ENCODE measurements around the gene PRADC1.

The PRADC1 gene

DNA sequence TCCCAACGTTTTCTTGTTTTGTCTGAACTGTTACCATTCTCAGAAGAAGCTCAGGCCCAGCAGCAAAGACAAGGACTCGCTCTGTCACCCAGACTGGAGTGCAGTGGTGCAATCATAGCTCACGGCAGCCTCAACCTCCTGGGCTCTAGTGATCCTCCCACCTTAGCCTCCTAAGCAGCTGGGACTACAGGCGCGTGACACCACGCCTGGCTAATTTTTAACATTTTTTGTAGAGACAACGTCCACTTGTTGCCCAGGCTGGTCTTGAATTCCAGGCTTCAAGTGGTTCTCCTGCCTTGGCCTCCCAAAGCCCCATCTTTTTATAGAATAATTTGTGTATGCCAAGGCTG, 21.0 kb downstream of the PRADC1 start:
- peaks cover 13 to 16% of the 10 kb centered on the region in 2 experiments for H3K4me1 ChIP-seq (ENCODE audit: control insufficient read depth in 1 of 2, insufficient read depth in 1 of 2, low read depth in 1 of 2, low read length in 1 of 2)
- H3K27ac ChIP-seq, result no peak overlapping the region
- TF ChIP-seq, protein P1, sequence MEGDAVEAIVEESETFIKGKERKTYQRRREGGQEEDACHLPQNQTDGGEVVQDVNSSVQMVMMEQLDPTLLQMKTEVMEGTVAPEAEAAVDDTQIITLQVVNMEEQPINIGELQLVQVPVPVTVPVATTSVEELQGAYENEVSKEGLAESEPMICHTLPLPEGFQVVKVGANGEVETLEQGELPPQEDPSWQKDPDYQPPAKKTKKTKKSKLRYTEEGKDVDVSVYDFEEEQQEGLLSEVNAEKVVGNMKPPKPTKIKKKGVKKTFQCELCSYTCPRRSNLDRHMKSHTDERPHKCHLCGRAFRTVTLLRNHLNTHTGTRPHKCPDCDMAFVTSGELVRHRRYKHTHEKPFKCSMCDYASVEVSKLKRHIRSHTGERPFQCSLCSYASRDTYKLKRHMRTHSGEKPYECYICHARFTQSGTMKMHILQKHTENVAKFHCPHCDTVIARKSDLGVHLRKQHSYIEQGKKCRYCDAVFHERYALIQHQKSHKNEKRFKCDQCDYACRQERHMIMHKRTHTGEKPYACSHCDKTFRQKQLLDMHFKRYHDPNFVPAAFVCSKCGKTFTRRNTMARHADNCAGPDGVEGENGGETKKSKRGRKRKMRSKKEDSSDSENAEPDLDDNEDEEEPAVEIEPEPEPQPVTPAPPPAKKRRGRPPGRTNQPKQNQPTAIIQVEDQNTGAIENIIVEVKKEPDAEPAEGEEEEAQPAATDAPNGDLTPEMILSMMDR (IDR thresholded peaks at IDR 0.05), result no peak
- peaks cover 26% of the 10 kb centered on the region for H3K27me3 ChIP-seq
- H3K9me3 ChIP-seq, result no peaks in the 10 kb centered on the region
- no peak overlapping the region for H3K4me3 ChIP-seq (ENCODE audit: low read depth in 1 of 2, low read length in 1 of 2)
- no peaks in the 10 kb centered on the region for H3K36me3 ChIP-seq

DNA sequence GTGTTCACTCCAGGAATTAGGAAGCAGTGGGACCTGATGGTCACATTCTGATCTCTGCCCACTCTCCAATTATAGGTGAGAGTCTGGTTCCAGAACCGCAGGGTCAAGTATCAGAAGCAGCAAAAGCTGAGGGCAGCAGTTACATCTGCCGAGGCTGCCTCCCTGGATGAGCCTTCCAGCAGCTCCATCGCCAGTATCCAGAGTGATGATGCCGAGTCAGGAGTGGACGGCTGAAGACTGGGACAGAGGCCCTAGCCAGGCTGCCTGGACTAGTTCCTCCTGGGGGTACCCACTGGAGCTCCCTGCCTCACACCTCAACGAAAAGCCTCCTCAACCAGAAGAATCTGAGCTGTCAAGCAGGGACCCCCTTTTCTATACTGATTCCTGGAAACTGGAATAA, 22.3 kb downstream of the PRADC1 start:
- Histone ChIP-seq H3K4me1 (ENCODE audit: control insufficient read depth in 1 of 2, insufficient read depth in 1 of 2, low read depth in 1 of 2, low read length in 1 of 2) (peaks cover 13 to 16% of the 10 kb centered on the region in 2 experiments), H3K4me3 (ENCODE audit: low read depth in 1 of 2, low read length in 1 of 2) (no peak overlapping the region), H3K9me3 (no peaks in the 10 kb centered on the region), H3K27ac (no peak overlapping the region), H3K27me3 (peaks cover 40% of the 10 kb centered on the region), H3K36me3 (no peaks in the 10 kb centered on the region)
- TF ChIP-seq, protein P1 (IDR thresholded peaks at IDR 0.05), result no peak

DNA sequence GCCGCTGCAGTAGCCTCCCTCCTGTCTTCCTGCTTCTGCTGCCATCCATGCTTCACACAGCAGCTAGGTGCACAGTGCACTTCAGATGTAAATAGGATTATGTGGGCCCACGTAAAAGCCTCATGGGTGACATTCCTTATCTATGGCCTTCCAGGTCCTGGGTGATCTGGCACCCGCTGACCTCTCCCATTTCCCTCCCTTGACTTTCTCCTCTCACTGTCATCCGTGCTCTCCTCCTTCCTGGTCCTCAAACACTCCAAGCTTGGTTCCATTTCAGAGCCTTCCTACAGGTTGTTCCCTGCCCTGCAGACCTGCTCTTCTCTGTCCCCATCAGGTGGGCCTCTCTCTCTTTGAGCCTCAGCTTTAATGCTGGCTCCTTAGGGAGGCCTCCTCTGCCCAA, 23.0 kb downstream of the PRADC1 start:
- Histone ChIP-seq H3K4me3 (ENCODE audit: low read depth in 1 of 2, low read length in 1 of 2) (no peak overlapping the region), H3K9me3 (no peaks in the 10 kb centered on the region), H3K27me3 (peaks cover 46% of the 10 kb centered on the region), H3K4me1 (ENCODE audit: control insufficient read depth in 1 of 2, insufficient read depth in 1 of 2, low read depth in 1 of 2, low read length in 1 of 2) (peaks cover 13 to 16% of the 10 kb centered on the region in 2 experiments), H3K27ac (no peak overlapping the region), H3K36me3 (no peaks in the 10 kb centered on the region)
- TF ChIP-seq, protein P1 (IDR thresholded peaks at IDR 0.05), result no peak

DNA sequence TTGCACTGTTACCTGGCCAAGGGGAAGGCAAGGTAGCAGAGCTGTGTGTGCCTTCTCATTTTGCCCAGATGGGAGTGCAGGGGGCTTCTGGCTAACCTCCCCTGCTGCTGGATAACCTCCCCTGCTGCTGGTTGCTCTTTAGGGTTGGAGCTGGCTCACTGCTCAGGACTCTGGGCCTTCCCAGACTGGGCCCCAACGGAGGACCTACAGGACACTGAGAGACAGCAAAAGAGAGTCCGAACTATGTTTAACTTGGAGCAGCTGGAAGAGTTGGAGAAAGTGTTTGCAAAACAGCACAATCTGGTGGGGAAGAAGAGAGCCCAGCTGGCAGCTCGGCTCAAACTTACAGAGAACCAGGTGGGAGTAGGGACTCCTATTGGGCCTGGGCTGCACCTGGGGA, 24.8 kb downstream of the PRADC1 start:
- Histone ChIP-seq H3K27ac (no peak overlapping the region), H3K4me3 (ENCODE audit: low read depth in 1 of 2, low read length in 1 of 2) (no peak overlapping the region), H3K36me3 (no peaks in the 10 kb centered on the region), H3K9me3 (no peaks in the 10 kb centered on the region), H3K27me3 (peaks cover 64% of the 10 kb centered on the region), H3K4me1 (ENCODE audit: control insufficient read depth in 1 of 2, insufficient read depth in 1 of 2, low read depth in 1 of 2, low read length in 1 of 2) (peaks cover 0 to 6% of the 10 kb centered on the region in 2 experiments)
- TF ChIP-seq, protein P1 (IDR thresholded peaks at IDR 0.05), result no peak

DNA sequence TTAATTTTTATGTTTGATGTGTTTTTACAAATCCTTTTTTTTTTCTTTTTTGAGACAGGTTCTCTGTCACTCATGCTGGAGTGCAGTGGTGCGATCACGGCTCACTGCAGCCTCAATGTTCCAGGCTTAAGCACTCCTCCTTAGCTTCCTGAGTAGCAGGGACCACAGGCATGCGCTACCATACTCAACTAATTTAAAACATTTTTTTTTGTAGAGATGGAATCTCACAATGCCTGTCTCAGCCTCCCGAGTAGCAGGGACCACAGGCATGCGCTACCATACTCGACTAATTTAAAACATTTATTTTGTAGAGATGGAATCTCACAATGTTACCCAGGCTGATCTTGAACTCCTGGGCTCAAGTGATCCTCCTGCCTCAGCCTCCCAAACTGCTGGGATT, 27.4 kb downstream of the PRADC1 start:
- Histone ChIP-seq H3K36me3 (no peaks in the 10 kb centered on the region), H3K4me3 (ENCODE audit: low read depth in 1 of 2, low read length in 1 of 2) (no peak overlapping the region), H3K9me3 (no peaks in the 10 kb centered on the region), H3K27me3 (peaks cover 91% of the 10 kb centered on the region), H3K27ac (no peak overlapping the region), H3K4me1 (ENCODE audit: control insufficient read depth in 1 of 2, insufficient read depth in 1 of 2, low read depth in 1 of 2, low read length in 1 of 2) (peaks cover 0 to 11% of the 10 kb centered on the region in 2 experiments)
- TF ChIP-seq, protein P1 (IDR thresholded peaks at IDR 0.05), result no peak
